OCI-LY3 (cell line): ENCODE measurements around the gene KAZN.

Experiments
- H2AFZ ChIP-seq: fragments of 200-600, 300-600 bp; shearing (Covaris generic); 2 replicates; pipeline ENCODE4 v1.6.0; 2014; ENCODE audit warnings: antibody characterized with exemption, low read depth, low read length
- H3K27ac ChIP-seq: fragments of 200-600, 300-600 bp; sonication (generic); 2 replicates; pipeline ENCODE4 v1.5.1; 2014; ENCODE audit warnings: mild to moderate bottlenecking, low read length, moderate library complexity, mixed read lengths
- H3K27me3 ChIP-seq: fragments of 200-600, 300-600 bp; sonication (generic); 2 replicates; pipeline ENCODE4 v1.6.1; 2014; ENCODE audit warnings: low read depth, low read length, mixed read lengths
- H3K36me3 ChIP-seq: fragments of 200-600, 300-600 bp; sonication (generic); replicated peaks from 2 replicates; pipeline ENCODE3; 2014; ENCODE audit warnings: low read depth, low read length, mixed read lengths
- H3K4me1 ChIP-seq: fragments of 300-600, 200-600 bp; sonication (generic); 2 replicates; pipeline ENCODE4 v1.6.1; 2014; ENCODE audit warnings: low read length, mixed read lengths
- H3K4me2 ChIP-seq: fragments of 200-600, 300-600 bp; sonication (generic); 2 replicates; pipeline ENCODE4 v1.6.1; 2014; ENCODE audit warnings: low read length, mixed read lengths
- H3K4me3 ChIP-seq: fragments of 300-600, 200-600 bp; sonication (generic); 2 replicates; pipeline ENCODE4 v1.5.1; 2014; ENCODE audit warnings: antibody characterized with exemption, mild to moderate bottlenecking, low read length, moderate library complexity
- H3K79me2 ChIP-seq: fragments of 300-600, 200-600 bp; shearing (Covaris generic); 2 replicates; pipeline ENCODE4 v1.6.1; 2014; ENCODE audit warnings: mild to moderate bottlenecking, low read length, mixed read lengths
- H3K9ac ChIP-seq: fragments of 300-600, 200-600 bp; shearing (Covaris generic); 2 replicates; pipeline ENCODE4 v1.6.0; 2014; ENCODE audit warnings: mild to moderate bottlenecking, low read length, moderate library complexity
- H3K9me3 ChIP-seq: fragments of 200-600, 300-600 bp; shearing (Covaris generic); 2 replicates; pipeline ENCODE4 v1.6.1; 2014; ENCODE audit warnings: low read length, mixed read lengths; ENCODE audit not compliant: insufficient read depth
- H4K20me1 ChIP-seq: fragments of 200-600, 300-600 bp; sonication (generic); 2 replicates; pipeline ENCODE4 v1.6.1; 2016; ENCODE audit warnings: low read length, mixed read lengths; ENCODE audit not compliant: insufficient read depth
- CTCF ChIP-seq: fragments of 200-600, 300-600 bp; sonication (generic); IDR thresholded peaks from 2 replicates; pipeline ENCODE4 v1.5.1; 2014; ENCODE audit warnings: antibody characterized with exemption, low read length, low read depth
- EZH2phosphoT487 ChIP-seq: fragments of 200-600 bp; shearing (Covaris generic); IDR thresholded peaks from 2 replicates; pipeline ENCODE4 v1.6.1; 2018; ENCODE audit warnings: antibody characterized with exemption, mixed run types, low read depth

KAZN gene

GRCh38 chr1:14763977-14764376 lies 165.5 kb downstream of the KAZN start:
- H3K4me3 ChIP-seq: no peak overlapping the region
- H3K9me3 ChIP-seq: no peaks in the 10 kb centered on the region
- no peaks in the 10 kb centered on the region for H3K36me3 ChIP-seq
- H3K4me1 ChIP-seq: no peaks in the 10 kb centered on the region
- no peak overlapping the region for H3K9ac ChIP-seq
- H2AFZ ChIP-seq: no peak overlapping the region
- no peak overlapping the region for H3K4me2 ChIP-seq
- TF ChIP-seq EZH2phosphoT487 (no peak), CTCF (no peak)
- no peaks in the 10 kb centered on the region for H3K79me2 ChIP-seq
- no peaks in the 10 kb centered on the region for H3K27me3 ChIP-seq
- H3K27ac ChIP-seq: no peak overlapping the region
- H4K20me1 ChIP-seq: no peaks in the 10 kb centered on the region

GRCh38 chr1:14765773-14766172 lies 167.3 kb downstream of the KAZN start:
- Histone ChIP-seq H4K20me1 (no peaks in the 10 kb centered on the region), H3K27me3 (no peaks in the 10 kb centered on the region), H3K9me3 (no peaks in the 10 kb centered on the region), H3K9ac (no peak overlapping the region), H3K4me2 (no peak overlapping the region), H3K36me3 (no peaks in the 10 kb centered on the region), H3K4me1 (no peaks in the 10 kb centered on the region), H3K4me3 (no peak overlapping the region), H3K27ac (no peak overlapping the region), H3K79me2 (no peaks in the 10 kb centered on the region), H2AFZ (no peak overlapping the region)
- TF ChIP-seq CTCF (no peak), EZH2phosphoT487 (no peak)

GRCh38 chr1:14767075-14767474 lies 168.6 kb downstream of the KAZN start:
- H3K27ac ChIP-seq: no peak overlapping the region
- no peak overlapping the region for H2AFZ ChIP-seq
- no peak overlapping the region for H3K4me3 ChIP-seq
- no peaks in the 10 kb centered on the region for H3K9me3 ChIP-seq
- H3K27me3 ChIP-seq: no peaks in the 10 kb centered on the region
- H3K79me2 ChIP-seq: no peaks in the 10 kb centered on the region
- no peak overlapping the region for H3K4me2 ChIP-seq
- no peaks in the 10 kb centered on the region for H4K20me1 ChIP-seq
- TF ChIP-seq CTCF (no peak), EZH2phosphoT487 (no peak)
- H3K9ac ChIP-seq: no peak overlapping the region
- H3K36me3 ChIP-seq: no peaks in the 10 kb centered on the region
- no peaks in the 10 kb centered on the region for H3K4me1 ChIP-seq

- H3K27ac ChIP-seq: no peak overlapping the region
- no peak overlapping the region for H3K4me2 ChIP-seq
- no peak for TF ChIP-seq EZH2phosphoT487
- no peak for TF ChIP-seq CTCF
- no peaks in the 10 kb centered on the region for H3K4me1 ChIP-seq
- no peak overlapping the region for H2AFZ ChIP-seq
- H3K27me3 ChIP-seq: no peaks in the 10 kb centered on the region
- no peaks in the 10 kb centered on the region for H3K36me3 ChIP-seq
- H3K9me3 ChIP-seq: no peaks in the 10 kb centered on the region
- no peak overlapping the region for H3K9ac ChIP-seq
- H3K4me3 ChIP-seq: no peak overlapping the region
- H3K79me2 ChIP-seq: no peaks in the 10 kb centered on the region
- no peaks in the 10 kb centered on the region for H4K20me1 ChIP-seq
Observed at GRCh38 chr1:14768582-14769304, 170.3 kb downstream of the KAZN start.
